Left ventricle myocardium superior (tissue), 1 donor: Measurements from ENCODE around the gene GALM. TPM values are rescaled to one million over a fixed set of nuclear protein-coding genes. Genes with fewer than 3 reads are reported as not detected.
"Not testable (repeated sequence)": the region's sequence is repeated elsewhere in the genome, so short reads cannot be mapped to it uniquely, and the experiment has no call there.

Experiments
- ATAC-seq: fragments of 200-7000 bp; cut with Tn5 transposase; one replicate; pipeline ENCODE4 v1.9.1; 2020; ENCODE audit warnings: mild to moderate bottlenecking, moderate library complexity
- DNase-seq: peaks from one replicate; pipeline ENCODE4 v3.0.0-alpha.2; 2020
- intact Hi-C: fragments of 100-400 bp; cut with micrococcal nuclease; formaldehyde crosslinking; loops from one replicate; pipeline ENCODE4 v1.11.0; 2022
- total RNA-seq: library from RNA; stranded (reverse); fragmentation: NEBNext Ultra II Directional; extraction: Animal tissue kit (Norgen Biotek cat#: 25700); gene quantifications from one replicate; pipeline ENCODE4 v1.2.1, GENCODE V29; 2021
- donor health status: DM: no; HTN: yes; CAD: no; lungs with severe emphysema.

Gene GALM
- total RNA-seq, 1 donor from 2014 or later = 16.9 TPM

- ATAC-seq (peak; percentile 85), DNase-seq (peak; percentile 79)
- intact Hi-C loops = no loop called here
These were observed 84.3 kb downstream of the GALM start for GRCh38 chr2:38750011-38750890.

DNA sequence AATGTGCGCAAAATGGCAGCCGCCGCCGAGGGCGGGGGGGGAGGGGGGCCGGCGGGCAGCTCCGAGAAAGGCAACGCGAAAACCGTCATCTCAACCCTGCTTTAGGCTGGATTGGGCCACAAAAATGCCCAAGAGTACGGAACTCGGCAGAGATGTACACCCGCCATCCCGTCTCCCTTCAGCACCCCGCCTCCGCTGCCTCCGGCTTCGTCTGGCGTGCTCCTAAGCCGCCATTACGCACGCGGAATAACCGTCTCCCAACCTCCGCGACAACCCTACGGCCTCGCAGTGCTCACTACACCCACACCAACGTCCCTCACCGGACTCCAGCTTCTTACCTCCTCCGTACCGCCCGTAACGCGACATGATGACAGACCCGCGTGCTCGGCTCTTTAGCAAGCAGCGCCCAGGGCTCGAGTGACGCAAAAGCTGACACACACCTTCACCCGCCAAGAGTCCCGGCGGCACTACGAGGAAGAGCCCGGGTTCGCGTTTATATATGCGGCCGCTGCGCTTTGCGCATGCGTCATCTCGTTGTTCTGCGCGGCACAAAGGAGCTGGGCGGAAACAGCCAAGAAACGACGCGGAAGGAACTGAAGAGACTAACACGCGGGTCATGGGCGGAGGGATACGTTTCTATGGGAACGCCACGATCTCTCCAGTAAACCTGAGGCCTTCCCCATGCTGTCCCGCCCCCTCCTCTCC lies 85.1 kb downstream of the GALM start, which contains the start of gene SRSF7:
TSS of gene SRSF7 (minus strand) at position 471 of the 705 bp plus-strand sequence. CDS start at position 366, 105 bp downstream.
- DNase-seq (peak; percentile 98), ATAC-seq (peak; percentile 93)
- intact Hi-C loops = no loop called here

GRCh38 chr2:38751596-38752410 lies 85.9 kb downstream of the GALM start:
- intact Hi-C loops = no loop called here
- ATAC-seq (no peak), DNase-seq (no peak)

DNA sequence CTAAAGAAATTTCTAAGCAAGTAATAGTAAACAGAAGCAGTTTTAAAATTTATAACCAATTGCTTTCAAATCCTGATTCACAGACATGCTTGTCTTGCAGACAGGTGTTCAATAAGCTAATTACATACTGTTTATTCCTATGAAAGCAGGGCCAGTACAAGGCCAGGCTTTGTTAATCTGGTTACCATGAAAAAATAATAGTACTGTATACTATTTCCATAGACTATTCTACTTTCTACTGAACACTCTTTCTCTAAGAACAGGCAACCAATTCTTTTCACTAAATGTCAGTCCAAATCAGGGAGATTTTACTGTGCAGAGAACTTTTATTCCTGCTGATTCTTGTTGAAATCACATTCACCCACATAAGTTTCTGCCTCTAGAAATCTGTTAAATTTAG lies 88.1 kb downstream of the GALM start:
- DNase-seq (no peak), ATAC-seq (no peak)
- intact Hi-C loops = no loop called here

DNA sequence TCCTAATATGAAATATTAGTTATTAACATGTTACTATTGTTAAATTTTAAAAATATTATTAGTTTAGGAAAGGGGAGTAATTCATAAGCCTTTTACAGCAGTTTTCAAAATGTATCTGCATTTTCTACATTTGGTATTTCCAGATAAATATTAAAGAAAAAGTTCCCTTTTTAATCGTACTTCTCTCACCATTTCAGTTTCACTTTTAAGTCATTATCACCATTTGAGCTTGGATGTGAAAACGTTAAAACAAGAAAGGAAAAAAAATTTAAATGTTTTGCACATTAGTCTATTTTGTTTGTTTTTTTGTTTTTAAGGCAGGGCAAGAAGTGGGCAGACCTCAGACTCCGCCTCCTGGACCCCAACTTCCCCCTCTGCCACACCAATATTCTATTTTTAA lies 88.6 kb downstream of the GALM start:
- no peak for DNase-seq
- intact Hi-C loops = no loop called here
- no peak for ATAC-seq

GRCh38 chr2:38755891-38756290 lies 90.0 kb downstream of the GALM start:
- DNase-seq, intact Hi-C loops, ATAC-seq: not testable (repeated sequence)

DNA sequence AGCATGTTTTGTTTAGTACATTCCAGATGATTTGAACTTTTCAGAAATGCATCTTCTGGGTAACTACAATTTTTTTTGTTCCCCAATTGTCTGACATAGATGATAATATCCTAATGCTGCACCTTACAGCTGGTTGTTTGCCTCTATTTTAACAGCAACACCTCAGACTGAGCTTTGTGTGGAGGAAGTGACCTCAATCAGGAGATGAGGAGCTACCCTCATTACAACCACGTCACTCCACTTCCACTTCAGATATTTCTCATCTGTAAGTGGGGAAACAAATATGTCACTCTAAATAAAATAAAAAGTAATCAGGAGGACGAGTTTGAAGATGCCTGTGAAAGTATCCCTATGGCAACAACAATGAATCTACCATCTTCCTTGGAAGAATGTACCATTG lies 97.3 kb downstream of the GALM start:
- DNase-seq = no peak
- no peak for ATAC-seq
- intact Hi-C loops = no loop called here

GRCh38 chr2:38763728-38764127 lies 97.8 kb downstream of the GALM start:
- no peak for ATAC-seq
- intact Hi-C loops = no loop called here
- no peak for DNase-seq

DNA sequence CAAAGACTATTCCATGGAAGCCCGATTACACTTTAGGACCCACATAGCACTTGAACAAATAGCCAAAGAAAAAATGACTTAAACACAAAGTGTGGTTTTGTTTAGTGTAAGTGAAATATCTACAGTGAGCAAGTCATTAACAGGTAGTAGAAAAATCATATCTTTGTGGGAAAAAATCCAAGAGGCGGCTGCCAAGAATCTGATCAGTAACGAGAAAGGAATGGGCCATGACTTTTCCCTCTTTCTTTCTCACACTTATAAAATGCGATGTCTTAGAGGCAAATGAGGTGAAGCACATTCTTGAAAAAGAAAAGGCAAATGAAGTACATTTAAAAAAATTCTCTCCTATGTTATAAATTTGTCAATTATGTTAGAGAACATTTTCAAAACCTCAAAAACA lies 99.2 kb downstream of the GALM start:
- ATAC-seq (no peak), DNase-seq (no peak)
- intact Hi-C loops = no loop called here

DNA sequence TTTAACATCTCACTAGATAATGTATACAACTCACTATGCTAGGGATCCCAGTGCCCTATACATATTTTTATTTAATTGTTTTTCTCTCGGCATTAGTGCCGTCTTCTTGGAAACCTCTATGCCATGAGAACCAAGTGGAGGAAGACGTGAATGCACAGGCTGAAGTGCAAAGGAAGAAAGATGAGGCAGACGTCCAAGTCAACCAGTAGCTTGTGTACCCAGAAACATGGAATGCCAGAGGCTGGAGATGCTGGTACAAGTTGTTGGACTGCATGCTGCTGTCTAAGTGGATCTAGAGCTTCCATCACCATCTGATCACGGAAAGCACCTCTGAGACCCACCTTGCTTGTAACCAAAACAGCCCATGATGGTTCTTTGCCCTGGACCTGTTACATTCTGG lies 99.6 kb downstream of the GALM start:
- no peak for DNase-seq
- ATAC-seq = no peak
- intact Hi-C loops = no loop called here

- intact Hi-C loops = no loop called here
- ATAC-seq (no peak), DNase-seq (no peak)
These were observed 105.7 kb downstream of the GALM start for GRCh38 chr2:38771632-38772031.

- DNase-seq (no peak), ATAC-seq (no peak)
- intact Hi-C loops = no loop called here
These were observed 109.4 kb downstream of the GALM start for GRCh38 chr2:38775097-38775920.

GRCh38 chr2:38775921-38776225 lies 110.0 kb downstream of the GALM start:
- DNase-seq (no peak), ATAC-seq (no peak)
- intact Hi-C loops = no loop called here

GRCh38 chr2:38776531-38776930 lies 110.6 kb downstream of the GALM start:
- intact Hi-C loops = no loop called here
- ATAC-seq = no peak
- DNase-seq = no peak

DNA sequence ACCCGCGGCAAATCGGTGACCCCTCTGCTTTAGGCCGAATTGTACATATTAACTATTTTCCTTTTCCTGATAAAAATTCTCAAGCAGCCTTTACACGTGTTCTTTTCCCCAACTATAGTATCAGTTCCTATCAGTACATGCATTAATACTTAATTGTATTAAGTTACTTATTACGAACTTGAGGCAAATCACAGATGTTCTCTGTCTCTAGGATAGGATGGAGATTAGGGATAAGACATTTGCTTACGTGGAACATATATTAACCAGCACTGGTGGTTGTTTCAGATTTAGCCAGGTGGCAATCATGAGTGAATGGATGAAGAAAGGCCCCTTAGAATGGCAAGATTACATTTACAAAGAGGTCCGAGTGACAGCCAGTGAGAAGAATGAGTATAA lies 112.8 kb downstream of the GALM start:
- intact Hi-C loops = no loop called here
- ATAC-seq = no peak
- no peak for DNase-seq

- ATAC-seq (no peak), DNase-seq (no peak)
- intact Hi-C loops = no loop called here
These were observed 117.7 kb downstream of the GALM start for GRCh38 chr2:38783586-38783985.
